AG09319 (cell line): ENCODE measurements around the gene NOP16.

Experiments used
- DNase-seq: peaks from one replicate; pipeline ENCODE4 v3.0.0-alpha.2; 2010; ENCODE audit warnings: low read depth; ENCODE audit errors: extremely low read depth
- TF ChIP-seq, protein P1 (sequence below): IDR thresholded peaks from 2 replicates; pipeline ENCODE4 v1.5.1; 2011; ENCODE audit warnings: low read depth, mild to moderate bottlenecking, inconsistent platforms, low read length, moderate library complexity

NOP16 gene, protein sequence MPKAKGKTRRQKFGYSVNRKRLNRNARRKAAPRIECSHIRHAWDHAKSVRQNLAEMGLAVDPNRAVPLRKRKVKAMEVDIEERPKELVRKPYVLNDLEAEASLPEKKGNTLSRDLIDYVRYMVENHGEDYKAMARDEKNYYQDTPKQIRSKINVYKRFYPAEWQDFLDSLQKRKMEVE

DNA sequence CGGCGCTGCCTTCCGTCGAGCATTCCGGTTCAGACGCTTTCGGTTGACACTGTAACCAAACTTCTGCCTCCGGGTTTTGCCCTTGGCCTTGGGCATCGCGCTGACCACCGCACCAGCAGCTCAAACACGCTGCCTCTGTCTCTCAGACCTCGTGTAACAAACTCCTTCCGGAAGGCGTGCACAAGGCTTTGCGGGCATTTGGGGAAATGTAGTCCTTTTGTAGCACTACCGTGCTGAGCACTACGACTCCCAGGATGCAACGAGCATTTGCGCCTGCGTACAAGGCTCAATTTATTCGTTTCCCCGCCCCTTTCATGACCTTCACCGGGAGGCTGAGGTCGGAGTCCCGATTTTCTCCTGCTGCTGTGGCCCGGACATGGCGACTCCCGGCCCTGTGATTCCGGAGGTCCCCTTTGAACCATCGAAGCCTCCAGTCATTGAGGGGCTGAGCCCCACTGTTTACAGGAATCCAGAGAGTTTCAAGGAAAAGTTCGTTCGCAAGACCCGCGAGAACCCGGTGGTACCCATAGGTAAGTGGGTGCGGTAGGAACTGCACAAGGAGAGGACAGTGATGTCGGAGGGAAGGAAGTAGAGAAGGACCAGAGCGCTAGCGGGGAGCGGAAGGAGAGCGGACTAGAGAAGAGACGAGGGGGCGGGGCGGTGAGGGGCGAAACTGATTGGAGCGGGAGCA lies at the start of gene NOP16, which contains the start of gene HIGD2A:
TSS of gene NOP16 (minus strand) at position 155 of the 691 bp plus-strand sequence. CDS start at position 96, 59 bp downstream.
TSS of gene HIGD2A (plus strand) at position 308 of the 691 bp plus-strand sequence. CDS start at position 377, 69 bp downstream.
- peak; percentile 98 for DNase-seq
- TF ChIP-seq, protein P1, sequence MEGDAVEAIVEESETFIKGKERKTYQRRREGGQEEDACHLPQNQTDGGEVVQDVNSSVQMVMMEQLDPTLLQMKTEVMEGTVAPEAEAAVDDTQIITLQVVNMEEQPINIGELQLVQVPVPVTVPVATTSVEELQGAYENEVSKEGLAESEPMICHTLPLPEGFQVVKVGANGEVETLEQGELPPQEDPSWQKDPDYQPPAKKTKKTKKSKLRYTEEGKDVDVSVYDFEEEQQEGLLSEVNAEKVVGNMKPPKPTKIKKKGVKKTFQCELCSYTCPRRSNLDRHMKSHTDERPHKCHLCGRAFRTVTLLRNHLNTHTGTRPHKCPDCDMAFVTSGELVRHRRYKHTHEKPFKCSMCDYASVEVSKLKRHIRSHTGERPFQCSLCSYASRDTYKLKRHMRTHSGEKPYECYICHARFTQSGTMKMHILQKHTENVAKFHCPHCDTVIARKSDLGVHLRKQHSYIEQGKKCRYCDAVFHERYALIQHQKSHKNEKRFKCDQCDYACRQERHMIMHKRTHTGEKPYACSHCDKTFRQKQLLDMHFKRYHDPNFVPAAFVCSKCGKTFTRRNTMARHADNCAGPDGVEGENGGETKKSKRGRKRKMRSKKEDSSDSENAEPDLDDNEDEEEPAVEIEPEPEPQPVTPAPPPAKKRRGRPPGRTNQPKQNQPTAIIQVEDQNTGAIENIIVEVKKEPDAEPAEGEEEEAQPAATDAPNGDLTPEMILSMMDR, result no peak

DNA sequence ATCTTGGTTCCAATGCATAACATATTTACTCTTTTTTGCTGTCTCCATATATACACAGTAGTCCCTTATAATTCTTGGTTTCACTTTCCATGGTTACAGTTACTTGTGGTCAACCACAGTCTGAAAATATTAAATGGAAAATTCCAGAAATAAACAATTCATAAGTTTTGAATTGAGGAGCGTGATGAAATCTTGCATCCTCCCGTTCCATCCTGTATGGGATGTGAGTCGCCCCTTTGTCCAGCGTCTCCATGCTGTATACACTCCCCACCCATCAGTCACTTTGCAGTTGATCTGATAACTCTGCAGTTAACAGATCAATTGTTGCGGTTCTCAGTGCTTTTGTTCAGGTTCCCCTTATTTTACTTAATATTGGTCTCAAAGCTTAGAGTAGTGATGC lies 48.3 kb upstream of the NOP16 start:
- peak; percentile 24 for DNase-seq
- TF ChIP-seq, protein P1, result no peak

DNA sequence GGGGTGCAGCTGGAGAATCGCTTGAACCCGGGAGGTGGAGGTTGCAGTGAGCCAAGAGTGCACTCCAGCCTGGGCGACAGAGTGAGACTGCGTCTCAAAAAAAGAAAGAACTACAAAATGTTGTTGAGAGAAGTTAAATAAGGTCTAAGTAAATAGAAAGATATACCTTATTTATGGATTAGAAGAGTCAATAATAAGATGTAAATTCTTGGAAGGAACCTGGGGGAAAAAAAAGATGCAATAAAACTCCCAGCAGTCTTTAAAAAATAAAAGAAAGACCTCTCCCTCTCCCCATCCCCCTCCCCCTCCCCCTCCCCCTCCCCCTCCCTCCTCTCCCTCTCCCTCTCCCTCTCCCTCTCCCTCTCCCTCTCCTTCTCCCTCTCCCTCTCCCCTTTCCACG lies 44.3 kb upstream of the NOP16 start:
- TF ChIP-seq, protein P1, result no peak
- DNase-seq, result no peak

DNA sequence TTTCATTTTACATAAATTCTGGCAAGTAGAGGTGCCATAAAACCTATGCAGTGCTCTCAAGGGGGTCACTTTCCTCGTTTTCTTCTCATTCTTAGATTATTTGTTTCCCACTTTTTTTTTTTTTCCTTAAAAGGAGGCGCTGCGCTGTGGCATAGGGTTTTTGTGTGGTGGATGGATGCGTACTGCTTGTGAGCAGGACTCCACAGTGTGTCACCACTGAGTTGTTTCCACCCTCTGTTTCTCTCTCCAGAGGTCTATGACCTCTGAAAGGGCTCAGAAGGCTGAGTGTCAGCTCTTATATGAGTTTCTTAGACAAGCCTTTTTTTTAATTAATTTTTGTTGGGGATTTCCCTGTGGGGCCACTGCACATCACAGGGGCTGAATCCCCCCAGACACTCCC lies 41.6 kb upstream of the NOP16 start:
- TF ChIP-seq, protein P1, result no peak; the same call in 1 of the 2 replicates
- DNase-seq, result no peak

DNA sequence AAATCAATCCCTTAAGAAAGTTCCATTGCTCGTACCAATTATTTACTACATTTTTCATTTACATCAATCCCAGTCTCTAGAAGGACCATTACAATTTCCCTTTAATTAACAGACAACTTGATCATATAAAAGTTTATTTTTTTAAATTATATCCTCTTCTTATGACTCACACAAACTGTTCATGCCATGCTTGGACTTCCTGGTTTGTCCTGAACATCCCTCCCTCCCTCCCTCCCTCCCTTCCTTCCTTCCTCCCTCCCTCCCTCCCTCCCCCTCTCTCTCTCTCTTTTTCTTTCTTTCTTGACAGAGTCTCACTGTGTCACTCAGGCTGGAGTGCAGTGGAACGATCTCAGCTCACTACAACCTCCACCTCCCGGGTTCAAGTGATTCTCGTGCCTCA lies 39.6 kb upstream of the NOP16 start:
- no peak for DNase-seq
- TF ChIP-seq, protein P1, result no peak

DNA sequence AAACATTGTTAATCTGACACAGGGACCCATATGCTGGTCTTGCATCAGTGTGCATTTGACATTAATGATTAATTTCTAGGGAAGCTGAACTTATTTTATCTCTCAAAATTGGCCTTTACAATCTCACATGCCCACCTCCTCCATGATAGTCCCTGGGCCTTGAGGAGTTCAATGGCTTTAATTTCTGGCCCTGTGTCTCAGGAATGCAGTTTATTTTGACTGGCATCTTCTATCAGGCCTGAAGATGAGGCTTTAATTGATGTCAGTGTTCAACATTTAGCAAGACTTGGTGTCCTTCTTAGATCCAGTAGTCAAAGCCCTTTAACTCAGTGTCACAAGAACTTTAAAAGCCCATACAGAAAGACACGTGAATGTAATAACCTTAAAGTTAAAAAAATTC lies 38.5 kb upstream of the NOP16 start:
- DNase-seq, result no peak
- TF ChIP-seq, protein P1, result no peak

DNA sequence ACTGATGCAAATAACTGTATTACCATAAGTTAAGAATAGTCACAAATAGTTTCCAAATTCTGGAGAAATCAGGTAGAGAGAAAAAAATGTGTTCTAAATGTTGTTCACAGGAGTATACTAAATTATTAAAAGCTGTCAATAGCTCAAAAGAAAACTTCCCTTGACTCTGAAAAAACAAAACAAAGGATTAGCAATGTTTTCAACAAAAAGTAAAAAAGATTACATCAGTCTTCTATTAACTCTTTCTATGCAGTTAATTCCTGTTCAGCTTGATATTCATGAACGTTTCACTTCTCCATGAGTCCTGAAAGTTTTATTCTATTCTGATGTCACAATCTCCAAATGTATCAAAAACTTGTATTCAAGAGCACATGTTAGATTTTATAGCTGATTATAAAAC lies 37.4 kb upstream of the NOP16 start:
- no peak for DNase-seq
- TF ChIP-seq, protein P1, result no peak
